HG03342 (cell line): Measurements from ENCODE around the gene ARFGAP1.

Source experiments
- ATAC-seq: cut with Tn5 transposase; IDR thresholded peaks from one replicate; pipeline ENCODE4 v1.9.1; 2021; ENCODE audit warnings: mild to moderate bottlenecking, moderate library complexity; ENCODE audit not compliant: unreplicated experiment

The ARFGAP1 gene

GRCh38 chr20:63258781-63259180, 13.8 kb upstream of the ARFGAP1 start:
- no peak for ATAC-seq

GRCh38 chr20:63259734-63260460, 12.7 kb upstream of the ARFGAP1 start:
- ATAC-seq, result no peak

GRCh38 chr20:63260521-63260920, 12.1 kb upstream of the ARFGAP1 start:
- ATAC-seq, result no peak

GRCh38 chr20:63261060-63261794, 11.4 kb upstream of the ARFGAP1 start:
- ATAC-seq, result no peak

GRCh38 chr20:63261795-63262528, 10.7 kb upstream of the ARFGAP1 start:
- no peak for ATAC-seq

GRCh38 chr20:63262836-63263235, 9.8 kb upstream of the ARFGAP1 start:
- ATAC-seq, result no peak

- ATAC-seq, result no peak
These were observed 8.6 kb upstream of the ARFGAP1 start for GRCh38 chr20:63264000-63264399.

- ATAC-seq, result no peak
These were observed 8.1 kb upstream of the ARFGAP1 start for GRCh38 chr20:63264519-63264918.

- no peak for ATAC-seq
These were observed 6.6 kb upstream of the ARFGAP1 start for GRCh38 chr20:63265891-63266515.

- no peak for ATAC-seq
These were observed 4.9 kb upstream of the ARFGAP1 start for GRCh38 chr20:63267691-63268090.

GRCh38 chr20:63268256-63268655, 4.4 kb upstream of the ARFGAP1 start:
- no peak for ATAC-seq

GRCh38 chr20:63268671-63269439, 3.8 kb upstream of the ARFGAP1 start:
- ATAC-seq, result no peak

GRCh38 chr20:63269724-63270123, 2.9 kb upstream of the ARFGAP1 start:
- ATAC-seq, result no peak

- no peak for ATAC-seq
These were observed 1.8 kb upstream of the ARFGAP1 start for GRCh38 chr20:63270606-63271325.

GRCh38 chr20:63273059-63273579, 506 bp downstream of the ARFGAP1 start:
- ATAC-seq, result no peak

GRCh38 chr20:63273635-63274380, 1.2 kb downstream of the ARFGAP1 start:
- ATAC-seq, result no peak

- ATAC-seq, result no peak
These were observed 2.0 kb downstream of the ARFGAP1 start for GRCh38 chr20:63274381-63275228.

GRCh38 chr20:63275825-63276224, 3.2 kb downstream of the ARFGAP1 start:
- no peak for ATAC-seq
